Stimulated activated CD8-positive, alpha-beta memory T cell treated with anti-CD3 and anti-CD28 coated beads, Interleukin-7, amount 100 ng/mL, for 1 hour (primary cell): Measurements from ENCODE around the gene GRWD1.
A peak's percentile ranks its signal among the peaks of the same experiment; 100 is the strongest.
"Not testable (repeated sequence)": the region's sequence is repeated elsewhere in the genome, so short reads cannot be mapped to it uniquely, and the experiment has no call there.

Source experiments
- DNase-seq, 2 donors: peaks; one replicate each; pipeline ENCODE4 v3.0.0-alpha.2; 2020; ENCODE audit warnings: low read depth in 2 of 2

Gene GRWD1

DNA sequence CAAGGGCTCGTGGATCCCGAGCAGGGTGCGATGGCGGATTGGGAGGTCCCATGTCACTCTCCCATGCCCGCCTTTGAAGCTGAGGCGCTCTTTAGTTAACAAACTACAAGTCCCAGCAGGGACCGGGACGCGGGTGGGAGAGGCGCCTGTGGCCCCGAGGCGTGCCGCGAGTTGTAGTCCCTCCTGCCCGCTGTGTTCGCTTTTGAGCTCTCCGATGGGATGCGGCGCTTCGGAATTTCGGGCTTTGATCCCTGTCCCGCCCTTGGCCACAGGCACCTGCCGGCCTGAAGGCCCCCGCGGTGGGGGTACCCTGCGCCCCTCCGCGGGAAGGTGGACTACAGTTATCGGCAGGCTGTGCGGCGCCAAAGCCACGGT is 34.4 kb downstream of the GRWD1 start:
- DNase-seq, result no peak

DNA sequence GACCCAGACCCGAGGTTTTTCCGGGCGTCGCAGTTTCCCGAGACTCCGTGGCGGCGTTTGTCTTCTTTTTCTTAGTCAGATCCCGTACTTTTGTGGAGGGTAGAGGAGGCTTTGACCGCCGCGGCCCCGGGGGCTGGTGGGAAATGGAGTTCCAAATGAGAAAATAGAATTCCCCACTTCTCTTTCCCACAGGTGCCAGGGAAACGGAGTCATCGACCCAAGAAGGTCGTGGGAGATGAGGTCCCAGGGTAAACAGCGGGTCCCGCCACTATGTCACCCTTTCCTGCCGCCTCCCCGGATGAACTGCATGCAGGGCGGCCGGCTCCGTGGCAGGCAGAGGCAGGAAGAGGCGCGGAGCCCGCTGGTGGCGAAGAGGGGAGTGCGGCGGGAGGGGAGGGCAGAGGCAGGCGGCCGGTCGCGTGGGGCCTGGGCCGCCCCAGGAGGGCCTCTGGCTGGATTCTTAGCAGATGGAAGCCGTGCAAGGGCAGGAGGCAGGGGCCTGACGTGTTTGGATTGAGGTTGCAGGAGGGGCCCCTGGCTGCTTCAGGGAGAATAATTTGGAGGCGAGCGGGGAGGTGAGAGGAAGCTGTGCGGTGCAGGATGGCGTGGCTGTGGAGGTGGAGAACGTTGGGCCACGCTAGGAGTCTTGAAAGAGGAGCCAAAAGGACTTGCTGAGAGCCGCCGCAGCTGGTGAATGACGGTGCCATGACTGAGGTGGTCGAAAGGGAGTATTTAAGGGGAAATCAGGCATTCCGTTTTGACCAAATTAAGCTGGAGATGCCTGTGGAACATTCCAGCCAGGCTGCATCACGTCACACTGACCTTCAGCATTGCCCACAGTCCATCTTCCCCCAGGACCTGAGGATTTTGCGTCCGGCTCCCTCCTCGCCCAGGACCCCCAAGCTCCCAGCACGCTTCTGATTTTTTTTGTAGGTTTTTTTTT is 35.0 kb downstream of the GRWD1 start:
- no peak for DNase-seq

DNA sequence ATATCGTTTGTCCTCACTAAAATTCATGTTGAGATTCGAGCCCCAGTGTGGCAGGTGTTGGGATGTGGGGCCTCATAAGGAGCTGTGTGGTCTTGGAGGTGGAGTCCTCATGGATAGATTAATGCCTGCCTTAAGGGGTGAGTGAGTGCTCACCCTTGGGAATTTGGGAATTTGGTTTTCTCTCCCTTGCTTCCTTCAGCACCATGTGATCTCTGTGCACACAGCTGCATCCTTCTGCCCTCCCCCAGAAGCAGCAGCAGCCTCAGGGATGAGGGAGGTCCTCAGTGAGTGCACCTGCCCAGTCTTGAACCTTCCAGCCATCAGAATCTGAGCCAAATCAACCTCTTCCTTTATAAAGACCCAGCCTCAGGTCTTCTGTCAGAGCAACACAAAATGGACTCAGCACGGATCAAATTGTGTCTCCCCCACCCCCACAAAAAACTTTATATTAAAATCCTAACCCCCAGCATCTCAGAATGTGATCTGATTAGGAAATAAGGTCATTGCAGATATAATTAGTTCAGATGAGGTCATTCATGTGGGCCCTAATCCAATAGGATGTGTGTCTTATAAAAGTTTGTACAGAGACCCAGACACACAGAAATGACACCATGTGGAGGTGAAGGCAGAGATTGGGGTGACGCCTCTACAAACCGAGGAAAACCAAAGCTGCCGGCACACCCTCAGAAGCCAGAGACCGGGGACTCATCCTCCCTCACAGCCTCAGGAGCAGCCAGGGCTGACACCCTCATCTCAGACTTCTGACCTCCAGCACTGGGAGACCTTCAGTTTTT is 36.3 kb downstream of the GRWD1 start:
- DNase-seq, result no peak

DNA sequence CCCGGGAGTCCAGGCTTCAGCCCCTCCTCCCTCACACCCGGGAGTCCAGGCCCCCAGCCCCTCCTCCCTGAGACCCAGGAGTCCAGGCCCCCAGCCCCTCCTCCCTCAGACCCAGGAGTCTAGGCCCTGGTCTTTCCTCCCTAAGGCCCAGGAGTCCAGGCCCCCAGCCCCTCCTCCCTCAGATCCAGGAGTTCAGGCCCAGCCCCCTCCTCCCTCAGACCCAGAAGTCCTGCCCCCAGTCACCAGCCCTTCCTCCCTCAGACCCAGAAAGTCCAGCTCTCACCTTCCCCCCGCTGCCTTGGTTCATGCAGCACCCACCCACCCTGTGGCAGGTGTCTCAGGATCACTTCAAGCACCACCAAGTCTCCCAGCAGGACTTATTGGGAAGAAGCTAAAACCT is 37.5 kb downstream of the GRWD1 start:
- no peak for DNase-seq

DNA sequence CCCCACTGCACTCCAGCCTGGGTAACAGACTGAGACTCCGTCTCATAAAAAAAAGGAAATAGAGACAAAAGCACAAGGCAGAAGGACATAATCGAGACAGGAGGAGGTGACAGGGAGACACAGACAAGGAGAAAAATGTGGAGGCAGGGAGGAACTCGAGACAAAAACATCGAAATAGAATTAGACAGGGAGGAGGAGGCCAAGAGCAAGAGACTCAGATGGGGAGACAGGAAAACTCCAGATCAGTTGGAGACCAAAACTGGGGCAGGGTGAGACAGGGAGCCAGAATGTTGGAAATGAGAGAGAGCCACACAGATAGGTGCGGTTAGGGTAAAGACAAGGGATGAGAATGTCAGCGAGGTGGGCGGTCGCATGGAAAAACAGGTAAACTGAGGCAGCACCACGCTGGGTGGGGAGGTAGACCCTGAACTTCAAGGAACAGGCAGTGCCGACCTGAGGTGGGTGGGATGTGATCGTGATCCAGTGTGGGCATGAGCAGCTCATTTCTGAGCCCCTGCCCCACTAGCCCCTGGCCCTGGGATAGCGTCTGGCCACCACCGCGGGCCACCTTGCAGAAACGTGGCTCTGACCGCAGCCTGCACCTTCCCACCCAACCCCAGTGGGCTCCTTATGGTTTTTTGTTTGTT is 38.6 kb downstream of the GRWD1 start:
- DNase-seq, result no peak

DNA sequence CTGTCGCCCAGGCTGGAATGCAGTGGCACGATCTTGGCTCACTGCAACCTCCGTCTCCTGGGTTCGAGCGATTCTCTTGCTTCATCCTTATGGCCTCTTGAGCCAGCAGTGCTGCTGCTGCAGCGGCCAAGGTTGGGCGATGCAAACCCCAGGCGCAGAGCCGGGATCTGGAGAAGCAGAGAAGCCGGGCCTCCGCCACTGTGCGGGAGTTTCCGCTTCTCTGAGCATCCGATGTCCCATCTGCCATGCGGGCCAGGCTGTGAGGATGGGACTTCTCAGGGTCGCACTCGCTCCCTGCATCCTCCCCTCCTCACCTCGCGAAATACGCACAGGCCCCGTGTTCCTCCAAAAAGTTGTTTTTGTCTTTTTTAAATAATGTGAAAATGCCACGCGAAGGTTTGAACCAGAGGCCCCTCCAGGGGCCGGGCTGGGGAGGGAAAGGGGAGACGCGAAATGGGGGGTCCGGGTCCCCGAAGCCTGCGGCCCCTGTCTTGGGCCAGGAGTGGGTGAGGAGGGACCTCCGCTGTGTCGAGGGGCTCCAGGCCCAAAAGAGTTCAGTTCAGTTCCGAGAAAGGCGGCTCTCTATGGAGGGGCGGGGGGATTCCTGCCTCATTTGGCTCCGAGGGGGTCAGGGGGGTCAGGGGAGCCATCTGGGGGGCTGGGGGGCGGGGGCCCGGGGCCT is 39.3 kb downstream of the GRWD1 start:
- DNase-seq, result no peak

DNA sequence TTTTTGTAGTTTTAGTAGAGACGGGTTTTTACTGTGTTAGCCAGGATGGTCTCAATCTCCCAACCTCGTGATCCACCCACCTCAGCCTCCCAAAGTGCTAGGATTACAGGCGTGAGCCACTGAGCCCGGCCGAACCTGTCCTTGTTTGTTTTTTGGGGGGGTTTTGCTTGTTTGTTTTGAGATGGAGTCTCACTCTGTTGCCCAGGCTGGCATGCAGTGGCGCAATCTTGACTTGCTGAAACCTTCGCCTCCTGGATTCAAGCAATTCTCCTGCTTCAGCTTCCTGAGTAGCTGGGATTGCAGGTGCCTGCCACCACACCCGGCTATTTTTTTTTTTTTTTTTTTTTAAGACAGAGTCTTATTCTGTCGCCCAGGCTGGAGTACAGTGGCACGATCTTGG is 40.9 kb downstream of the GRWD1 start:
- not testable (repeated sequence) for DNase-seq

DNA sequence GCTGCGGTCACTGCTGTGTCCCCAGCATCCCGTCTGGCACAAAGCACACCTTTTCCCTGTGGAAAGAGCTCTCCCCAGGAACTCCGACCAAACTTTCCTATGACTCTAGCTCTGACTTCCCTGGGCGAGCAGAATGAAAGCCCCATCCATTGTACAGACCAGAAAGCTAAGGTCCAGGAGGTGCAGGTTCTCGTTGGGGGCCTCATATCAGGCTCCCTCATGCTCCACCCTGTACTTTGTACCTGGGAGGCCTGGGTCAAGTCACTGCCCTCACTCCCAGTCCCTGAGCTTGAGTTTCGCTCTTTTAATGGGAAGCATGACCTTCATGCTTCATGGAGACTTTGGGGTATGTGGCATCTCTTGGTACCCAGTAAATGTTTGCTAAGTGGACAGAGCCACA is 41.8 kb downstream of the GRWD1 start:
- DNase-seq, result no peak

DNA sequence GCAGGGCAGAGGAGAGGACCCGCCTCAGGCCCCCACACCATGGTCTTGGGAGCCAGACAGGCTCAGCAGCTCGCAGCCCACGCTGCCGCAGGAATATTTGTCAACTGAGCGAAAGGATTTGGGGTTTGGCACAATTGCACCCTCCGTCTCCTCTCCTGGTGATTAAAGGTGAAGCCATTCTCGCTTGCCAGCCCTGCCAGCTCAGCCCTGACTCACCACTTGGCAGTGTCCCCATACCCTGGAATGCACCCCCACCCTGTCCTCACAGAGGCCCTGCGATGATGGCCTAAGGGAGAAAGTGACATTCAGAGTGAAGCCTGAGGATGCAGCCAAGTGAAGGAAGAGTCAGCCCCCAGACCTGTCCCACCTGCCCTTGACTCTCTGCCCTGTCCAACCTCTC is 42.2 kb downstream of the GRWD1 start:
- no peak for DNase-seq

DNA sequence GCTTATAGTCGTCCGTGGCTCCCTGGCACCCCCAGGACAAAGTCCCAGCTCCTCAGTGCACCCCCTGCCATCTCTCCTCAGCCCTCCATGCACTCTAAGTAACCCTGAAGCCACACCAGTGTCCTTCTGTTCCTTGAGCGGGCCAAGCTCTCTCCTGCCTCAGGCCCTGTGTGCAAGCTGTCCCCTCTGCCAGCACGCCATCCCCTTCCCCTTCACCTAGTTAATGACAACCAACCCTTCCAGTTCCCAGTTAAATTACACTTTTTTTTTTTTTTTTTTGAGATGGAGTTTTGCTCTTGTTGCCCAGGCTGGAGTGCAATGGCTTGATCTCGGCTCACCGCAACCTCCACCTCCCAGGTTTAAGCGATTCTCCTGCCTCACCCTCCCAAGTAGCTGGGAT is 42.7 kb downstream of the GRWD1 start:
- DNase-seq, result not testable (repeated sequence)

DNA sequence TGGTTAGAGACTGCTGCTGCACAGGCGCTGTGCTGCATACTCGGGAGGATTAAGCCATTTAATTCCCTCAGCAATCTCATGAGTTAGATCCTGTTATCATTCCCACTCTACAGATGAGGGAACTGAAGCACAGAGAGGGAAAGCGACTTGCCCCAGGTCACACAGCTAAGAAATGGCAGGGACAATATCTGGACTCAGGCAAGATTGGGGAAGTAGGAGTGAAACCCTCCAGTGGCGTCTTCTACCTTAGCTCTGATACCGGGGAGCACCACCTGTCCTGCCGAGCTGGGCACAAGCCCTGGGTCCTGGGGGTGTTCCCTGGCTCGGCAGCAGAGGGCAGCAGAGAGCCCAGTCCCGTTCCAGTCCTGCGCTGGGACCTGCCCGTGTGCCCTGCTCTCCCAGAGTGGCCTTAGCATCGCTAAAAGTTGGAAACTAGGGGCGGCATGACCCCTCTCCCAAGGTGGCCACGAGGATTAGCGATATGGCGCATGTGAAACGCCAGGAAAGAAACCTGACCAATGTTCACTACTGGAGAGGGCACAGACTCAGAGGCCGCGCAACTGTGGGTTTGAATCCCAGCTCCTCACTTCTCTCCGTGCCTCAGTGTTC is 43.9 kb downstream of the GRWD1 start:
- peak; percentile 57 to 66 for DNase-seq

DNA sequence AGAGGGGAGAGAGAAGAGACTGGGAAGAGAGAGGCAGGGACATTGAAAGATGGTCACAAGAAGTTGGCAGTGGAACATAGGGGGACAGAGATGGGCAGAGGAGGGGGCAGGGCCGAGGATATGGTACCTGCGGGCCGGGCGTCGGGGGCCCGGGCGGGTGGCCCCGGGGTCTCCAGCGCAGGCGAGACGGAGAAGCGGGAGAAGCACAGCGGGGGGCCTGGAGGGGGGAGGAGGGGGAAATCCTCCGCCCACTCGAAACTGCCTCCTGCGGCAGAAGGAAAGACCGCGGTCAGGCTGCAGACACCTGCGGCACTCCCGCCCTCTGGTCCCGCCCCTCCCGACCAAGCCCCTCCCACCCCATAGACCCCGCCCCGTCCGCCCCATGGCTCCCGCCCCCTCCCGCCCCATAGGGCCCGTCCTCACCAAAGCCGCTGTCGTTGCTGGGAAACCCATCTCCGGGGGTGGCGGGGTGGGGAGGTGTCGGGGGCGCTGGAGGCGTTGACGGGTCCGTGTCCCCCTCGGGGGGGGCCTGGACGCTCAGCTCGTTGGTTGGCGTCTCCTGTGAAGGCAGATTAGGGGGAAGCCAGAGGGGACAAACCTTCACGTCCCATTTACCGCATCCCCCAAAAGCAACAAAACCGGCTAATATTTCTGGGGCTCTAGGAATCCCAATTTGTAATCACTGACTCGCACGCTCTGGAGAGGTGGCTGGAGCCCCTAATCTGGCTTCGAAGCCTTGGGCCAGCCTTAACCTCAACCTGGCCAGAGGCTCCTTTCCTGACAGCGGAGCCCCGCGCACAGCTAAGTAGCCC is 45.4 kb downstream of the GRWD1 start:
- DNase-seq, result no peak

DNA sequence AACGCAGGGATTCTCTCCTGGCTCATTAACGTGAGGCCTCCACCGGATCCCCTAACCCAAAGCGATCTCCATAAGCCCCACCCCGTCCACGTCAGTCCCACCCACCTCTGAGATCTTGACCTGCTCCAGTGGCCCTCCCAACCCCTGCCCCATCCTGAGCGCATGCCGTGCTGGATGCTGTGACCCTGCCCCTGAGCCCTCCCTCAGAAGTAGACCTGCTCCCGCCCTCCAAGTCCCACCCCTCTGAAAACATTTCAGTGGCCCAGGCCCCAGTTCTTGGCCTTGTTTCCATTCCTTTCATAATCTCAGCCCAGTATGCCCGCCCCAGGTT is 46.0 kb downstream of the GRWD1 start:
- no peak for DNase-seq

DNA sequence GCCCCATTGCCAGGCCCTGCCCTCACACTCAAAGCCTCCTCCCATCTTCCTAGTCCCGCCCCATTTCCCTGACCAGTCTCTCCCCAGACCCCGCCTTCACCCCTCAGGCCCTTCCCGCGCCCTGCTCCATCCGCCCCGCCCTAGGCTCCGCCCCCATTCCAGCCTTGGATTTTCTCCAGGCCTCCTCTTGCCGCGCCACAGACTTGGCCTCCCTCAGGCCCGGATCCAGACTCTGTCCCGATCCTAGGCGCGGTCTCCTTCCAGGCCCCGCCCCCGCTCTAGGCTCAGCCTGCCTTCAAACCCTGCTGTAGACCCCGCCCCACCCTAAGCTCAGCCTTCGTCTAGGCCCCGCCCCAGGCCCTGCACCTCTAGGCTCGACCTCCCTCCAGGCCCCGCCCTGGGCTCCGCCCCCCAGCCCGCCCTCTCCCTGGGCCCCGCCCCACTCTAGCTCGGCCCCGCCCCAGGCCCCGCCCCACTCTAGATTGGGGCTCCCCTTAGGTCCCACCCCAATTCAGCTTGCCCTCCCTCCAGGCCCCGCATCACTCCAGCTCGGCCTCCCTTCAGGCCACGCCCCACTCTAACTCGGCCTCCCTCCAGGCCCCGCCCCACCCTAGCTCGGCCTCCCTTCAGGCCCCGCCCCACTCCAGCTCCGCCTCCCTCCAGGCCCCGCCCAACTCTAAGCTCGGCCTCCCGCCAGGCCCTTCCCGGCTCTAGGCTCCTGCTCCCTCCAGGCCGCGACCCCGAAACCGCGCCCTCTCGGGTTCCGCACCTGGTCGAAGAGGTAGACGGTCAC is 47.3 kb downstream of the GRWD1 start:
- DNase-seq, result peak; percentile 53 to 69

DNA sequence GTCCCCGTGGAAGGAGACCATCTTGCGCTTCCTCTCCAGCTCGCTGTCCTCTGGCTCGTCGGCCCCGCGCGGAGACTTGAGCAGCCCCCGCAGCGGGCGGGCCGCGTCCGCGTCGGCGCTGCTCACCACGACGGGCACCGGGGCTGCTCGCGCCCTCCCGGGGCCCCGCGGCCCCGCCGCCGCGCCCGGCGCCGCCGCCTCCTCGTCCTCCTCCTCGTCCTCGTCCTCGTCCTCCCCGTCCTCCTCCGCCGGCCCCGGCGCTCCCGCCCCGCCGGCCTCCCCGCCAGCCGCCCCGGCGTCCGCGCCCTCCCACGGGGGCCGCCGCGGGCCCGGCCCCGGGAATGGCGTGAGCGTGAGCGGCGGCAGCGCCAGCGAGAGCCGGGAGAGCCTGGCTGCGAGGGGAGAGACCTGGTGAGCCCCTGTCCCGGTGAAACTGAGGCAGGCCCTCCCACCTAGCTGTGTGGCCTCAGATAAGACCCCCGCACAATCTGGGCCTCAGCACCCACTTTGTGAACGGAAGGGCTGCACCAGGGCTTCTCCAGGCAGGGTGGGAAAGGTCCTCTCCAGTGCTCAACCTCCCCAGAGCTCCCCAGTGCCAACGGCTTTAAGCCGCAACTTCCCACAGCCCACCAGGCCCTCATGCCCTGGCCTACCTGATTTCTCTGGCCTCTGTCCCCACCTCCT is 48.1 kb downstream of the GRWD1 start:
- DNase-seq, result no peak

DNA sequence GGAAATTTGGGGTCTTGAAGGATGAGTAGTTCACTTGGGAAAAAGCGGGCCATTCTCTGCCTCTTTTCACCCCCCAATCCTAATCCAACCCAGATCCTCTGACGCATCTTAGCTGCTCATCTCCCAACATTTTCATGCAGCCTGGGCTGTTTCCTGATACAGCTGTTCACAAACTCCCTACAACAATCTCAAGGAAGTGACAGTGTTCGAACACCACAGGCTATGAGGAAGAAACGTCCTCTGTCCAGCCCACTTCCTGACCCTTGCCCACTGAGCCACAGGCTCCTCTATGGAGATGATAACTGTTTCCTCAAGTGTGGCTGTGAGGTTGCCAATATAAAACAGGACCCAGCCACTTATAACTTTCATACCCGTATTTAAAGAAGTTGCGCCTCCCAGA is 49.6 kb downstream of the GRWD1 start:
- DNase-seq, result no peak

DNA sequence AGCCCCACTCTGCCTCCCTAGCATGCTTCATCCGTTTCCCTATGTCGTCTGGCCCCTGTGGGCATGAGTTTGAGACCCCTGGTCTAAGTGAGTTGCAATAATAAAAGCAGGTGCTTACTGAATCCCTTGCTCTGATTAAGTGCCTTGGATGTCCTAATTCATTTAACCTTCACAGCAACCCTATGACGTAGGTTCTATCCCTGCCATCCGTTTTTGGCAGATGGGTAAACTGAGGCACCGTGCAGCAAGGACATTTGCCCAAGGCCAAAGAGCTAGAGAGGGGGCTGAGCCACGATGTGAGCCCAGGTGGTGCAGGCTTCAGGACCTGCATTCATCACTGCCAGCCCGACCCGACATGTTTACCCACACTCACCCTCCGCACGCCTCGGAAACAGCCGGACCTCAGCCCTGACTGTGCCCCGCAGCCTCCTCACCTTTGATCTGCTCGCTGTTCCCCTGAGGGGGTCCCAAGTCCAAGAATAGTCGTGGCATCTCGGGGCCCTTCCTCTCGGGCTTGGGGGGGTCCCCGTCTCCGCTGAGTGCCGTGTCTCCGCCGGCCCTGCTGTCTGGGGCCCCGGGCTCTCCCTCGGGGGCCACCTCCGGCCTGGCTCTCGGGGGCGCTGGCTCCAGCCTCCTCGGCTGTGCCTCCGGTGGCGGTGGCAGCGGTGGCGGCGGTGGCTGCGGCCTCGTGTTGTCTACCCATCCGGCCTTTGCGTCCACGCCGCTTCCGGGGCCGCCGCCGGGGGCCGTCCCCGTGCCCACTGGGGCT is 51.4 kb downstream of the GRWD1 start:
- DNase-seq, result no peak

DNA sequence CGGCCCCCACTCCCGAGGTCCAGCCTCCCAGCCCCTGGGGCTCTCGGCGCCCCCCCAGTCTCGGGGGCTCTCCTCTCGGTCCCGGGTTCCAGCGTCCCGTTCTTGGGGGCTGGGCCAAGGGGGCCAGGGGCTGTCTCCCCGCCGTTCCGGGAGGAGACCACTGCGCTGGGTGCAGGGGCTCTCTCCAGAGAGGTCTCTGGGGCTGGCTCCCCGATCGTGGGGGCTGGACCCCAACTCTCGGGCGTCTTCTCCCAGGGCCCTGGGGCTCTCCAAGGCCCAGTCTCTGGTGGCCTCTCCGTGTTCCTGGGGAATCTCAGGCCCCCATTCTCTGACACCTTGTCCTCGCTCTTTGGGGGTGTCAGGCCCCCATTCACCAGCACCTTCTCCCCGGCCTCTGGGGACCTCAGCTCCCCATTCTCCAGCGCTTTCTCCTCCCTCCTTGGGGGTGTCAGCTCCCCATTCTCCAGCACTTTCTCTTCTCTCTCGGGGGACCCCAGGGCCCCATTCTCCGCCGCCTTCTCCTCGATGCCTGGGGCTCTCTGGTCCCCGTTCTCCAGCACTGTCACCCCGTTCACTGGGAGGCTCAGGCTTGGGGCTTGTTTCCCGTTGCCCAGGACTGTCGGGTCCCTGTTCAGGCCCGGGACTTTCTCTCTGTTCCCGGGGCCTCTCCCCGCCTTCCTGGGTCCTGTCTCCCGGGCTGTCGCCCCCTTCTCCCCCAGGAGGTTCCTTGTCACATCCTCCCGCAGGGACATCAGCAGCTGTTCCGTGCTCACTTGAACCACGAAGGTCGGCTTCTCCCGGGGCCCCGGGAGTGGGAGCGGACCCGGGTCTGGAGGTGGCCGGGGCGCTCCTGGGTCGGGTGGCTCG is 52.2 kb downstream of the GRWD1 start:
- no peak for DNase-seq
